Measurements from ENCODE around the gene ACER2. TPM values are rescaled to one million over a fixed set of nuclear protein-coding genes. Genes with fewer than 3 reads are reported as not detected.

ACER2 gene
- total RNA-seq, 1 experiment from 2014 or later, result 8.8 TPM

GRCh38 chr9:19451240-19452087 is 42.7 kb downstream of the ACER2 start:
- TF ChIP-seq, protein P1, sequence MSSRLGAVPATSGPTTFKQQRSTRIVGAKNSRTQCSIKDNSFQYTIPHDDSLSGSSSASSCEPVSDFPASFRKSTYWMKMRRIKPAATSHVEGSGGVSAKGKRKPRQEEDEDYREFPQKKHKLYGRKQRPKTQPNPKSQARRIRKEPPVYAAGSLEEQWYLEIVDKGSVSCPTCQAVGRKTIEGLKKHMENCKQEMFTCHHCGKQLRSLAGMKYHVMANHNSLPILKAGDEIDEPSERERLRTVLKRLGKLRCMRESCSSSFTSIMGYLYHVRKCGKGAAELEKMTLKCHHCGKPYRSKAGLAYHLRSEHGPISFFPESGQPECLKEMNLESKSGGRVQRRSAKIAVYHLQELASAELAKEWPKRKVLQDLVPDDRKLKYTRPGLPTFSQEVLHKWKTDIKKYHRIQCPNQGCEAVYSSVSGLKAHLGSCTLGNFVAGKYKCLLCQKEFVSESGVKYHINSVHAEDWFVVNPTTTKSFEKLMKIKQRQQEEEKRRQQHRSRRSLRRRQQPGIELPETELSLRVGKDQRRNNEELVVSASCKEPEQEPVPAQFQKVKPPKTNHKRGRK (CRISPR knock-in tag; IDR thresholded peaks at IDR 0.05; ENCODE audit: borderline replicate concordance), result no peak
- TF ChIP-seq ZNF317 (CRISPR knock-in tag; IDR thresholded peaks at IDR 0.05; ENCODE audit: borderline replicate concordance, low read depth) (no peak), IRF2 (CRISPR knock-in tag; IDR thresholded peaks at IDR 0.05; ENCODE audit: borderline replicate concordance, low read depth) (no peak), PRDM15 (CRISPR knock-in tag; IDR thresholded peaks at IDR 0.05) (no peak), TCF7 (CRISPR knock-in tag; IDR thresholded peaks at IDR 0.05; ENCODE audit: low read depth) (no peak)
- POLR2A ChIA-PET, result no interaction called here

GRCh38 chr9:19456426-19456825 is 47.6 kb downstream of the ACER2 start:
- Mint-ChIP-seq H3K9me3 (no peaks in the 10 kb centered on the region), H3K4me1 (peaks cover 31% of the 10 kb centered on the region), H3K27ac (no peak overlapping the region; the same call in 1 of the 2 replicates), H3K27me3 (ENCODE audit: low read depth) (no peaks in the 10 kb centered on the region), H3K36me3 (peaks cover 7% of the 10 kb centered on the region; the same call in 1 of the 2 replicates), H3K4me3 (no peak overlapping the region)
- no peak for DNase-seq (ENCODE audit: low spot score)
- no peak for ATAC-seq
- CTCF ChIA-PET, result interaction anchor here (1.4 to 4.0 kb wide), 3 partner anchors 9 to 408 kb away, joined by 12 to 47 read pairs (median 15); partner anchors contain the start of gene RRAGA
- POLR2A ChIA-PET, result no interaction called here
- no peak for TF ChIP-seq TEAD1 (CRISPR knock-in tag; IDR thresholded peaks at IDR 0.05)
- TF ChIP-seq, protein P2, sequence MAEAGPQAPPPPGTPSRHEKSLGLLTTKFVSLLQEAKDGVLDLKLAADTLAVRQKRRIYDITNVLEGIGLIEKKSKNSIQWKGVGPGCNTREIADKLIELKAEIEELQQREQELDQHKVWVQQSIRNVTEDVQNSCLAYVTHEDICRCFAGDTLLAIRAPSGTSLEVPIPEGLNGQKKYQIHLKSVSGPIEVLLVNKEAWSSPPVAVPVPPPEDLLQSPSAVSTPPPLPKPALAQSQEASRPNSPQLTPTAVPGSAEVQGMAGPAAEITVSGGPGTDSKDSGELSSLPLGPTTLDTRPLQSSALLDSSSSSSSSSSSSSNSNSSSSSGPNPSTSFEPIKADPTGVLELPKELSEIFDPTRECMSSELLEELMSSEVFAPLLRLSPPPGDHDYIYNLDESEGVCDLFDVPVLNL (CRISPR knock-in tag; IDR thresholded peaks at IDR 0.05; ENCODE audit: borderline replicate concordance, low read depth), result no peak
- TF ChIP-seq EMX1 (CRISPR knock-in tag; IDR thresholded peaks at IDR 0.05), result no peak
- no peak for TF ChIP-seq TP53 (CRISPR knock-in tag; IDR thresholded peaks at IDR 0.05)
- no peak for TF ChIP-seq SMAD4 (CRISPR knock-in tag; IDR thresholded peaks at IDR 0.05)
- TF ChIP-seq FOXJ3 (CRISPR knock-in tag; IDR thresholded peaks at IDR 0.05; ENCODE audit: borderline replicate concordance), result no peak
- TF ChIP-seq ZNF671 (CRISPR knock-in tag; IDR thresholded peaks at IDR 0.05), result no peak
- TF ChIP-seq, protein P3, sequence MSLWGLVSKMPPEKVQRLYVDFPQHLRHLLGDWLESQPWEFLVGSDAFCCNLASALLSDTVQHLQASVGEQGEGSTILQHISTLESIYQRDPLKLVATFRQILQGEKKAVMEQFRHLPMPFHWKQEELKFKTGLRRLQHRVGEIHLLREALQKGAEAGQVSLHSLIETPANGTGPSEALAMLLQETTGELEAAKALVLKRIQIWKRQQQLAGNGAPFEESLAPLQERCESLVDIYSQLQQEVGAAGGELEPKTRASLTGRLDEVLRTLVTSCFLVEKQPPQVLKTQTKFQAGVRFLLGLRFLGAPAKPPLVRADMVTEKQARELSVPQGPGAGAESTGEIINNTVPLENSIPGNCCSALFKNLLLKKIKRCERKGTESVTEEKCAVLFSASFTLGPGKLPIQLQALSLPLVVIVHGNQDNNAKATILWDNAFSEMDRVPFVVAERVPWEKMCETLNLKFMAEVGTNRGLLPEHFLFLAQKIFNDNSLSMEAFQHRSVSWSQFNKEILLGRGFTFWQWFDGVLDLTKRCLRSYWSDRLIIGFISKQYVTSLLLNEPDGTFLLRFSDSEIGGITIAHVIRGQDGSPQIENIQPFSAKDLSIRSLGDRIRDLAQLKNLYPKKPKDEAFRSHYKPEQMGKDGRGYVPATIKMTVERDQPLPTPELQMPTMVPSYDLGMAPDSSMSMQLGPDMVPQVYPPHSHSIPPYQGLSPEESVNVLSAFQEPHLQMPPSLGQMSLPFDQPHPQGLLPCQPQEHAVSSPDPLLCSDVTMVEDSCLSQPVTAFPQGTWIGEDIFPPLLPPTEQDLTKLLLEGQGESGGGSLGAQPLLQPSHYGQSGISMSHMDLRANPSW (CRISPR knock-in tag; conservative IDR thresholded peaks at IDR 0.05; ENCODE audit: low read depth), result no peak
- TF ChIP-seq OVOL2 (CRISPR knock-in tag; IDR thresholded peaks at IDR 0.05; ENCODE audit: borderline replicate concordance), result no peak
- TF ChIP-seq, protein P4, sequence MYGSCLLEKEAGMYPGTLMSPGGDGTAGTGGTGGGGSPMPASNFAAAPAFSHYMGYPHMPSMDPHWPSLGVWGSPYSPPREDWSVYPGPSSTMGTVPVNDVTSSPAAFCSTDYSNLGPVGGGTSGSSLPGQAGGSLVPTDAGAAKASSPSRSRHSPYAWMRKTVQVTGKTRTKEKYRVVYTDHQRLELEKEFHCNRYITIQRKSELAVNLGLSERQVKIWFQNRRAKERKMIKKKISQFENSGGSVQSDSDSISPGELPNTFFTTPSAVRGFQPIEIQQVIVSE (CRISPR knock-in tag; IDR thresholded peaks at IDR 0.05; ENCODE audit: borderline replicate concordance), result no peak
- TF ChIP-seq ZNF232 (CRISPR knock-in tag; IDR thresholded peaks at IDR 0.05), result no peak
- TF ChIP-seq, protein P5, sequence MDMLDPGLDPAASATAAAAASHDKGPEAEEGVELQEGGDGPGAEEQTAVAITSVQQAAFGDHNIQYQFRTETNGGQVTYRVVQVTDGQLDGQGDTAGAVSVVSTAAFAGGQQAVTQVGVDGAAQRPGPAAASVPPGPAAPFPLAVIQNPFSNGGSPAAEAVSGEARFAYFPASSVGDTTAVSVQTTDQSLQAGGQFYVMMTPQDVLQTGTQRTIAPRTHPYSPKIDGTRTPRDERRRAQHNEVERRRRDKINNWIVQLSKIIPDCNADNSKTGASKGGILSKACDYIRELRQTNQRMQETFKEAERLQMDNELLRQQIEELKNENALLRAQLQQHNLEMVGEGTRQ (CRISPR knock-in tag; IDR thresholded peaks at IDR 0.05), result no peak
- no peak for TF ChIP-seq ZNF138 (CRISPR knock-in tag; conservative IDR thresholded peaks at IDR 0.05)
- no peak for TF ChIP-seq CBFB (CRISPR knock-in tag; IDR thresholded peaks at IDR 0.05; ENCODE audit: low read depth)
- TF ChIP-seq ELF4 (CRISPR knock-in tag; IDR thresholded peaks at IDR 0.05; ENCODE audit: low read depth), result no peak
- TF ChIP-seq RORB (CRISPR knock-in tag; IDR thresholded peaks at IDR 0.05), result no peak

More at GRCh38 chr9:19451240-19452087, 42.7 kb downstream of the ACER2 start:
- Mint-ChIP-seq H3K27ac (peak overlapping the region; percentile 41; the same call in 1 of the 2 replicates), H3K27me3 (ENCODE audit: low read depth) (no peaks in the 10 kb centered on the region), H3K4me1 (peaks cover 36% of the 10 kb centered on the region), H3K36me3 (peaks cover 17% of the 10 kb centered on the region), H3K4me3 (no peak overlapping the region), H3K9me3 (no peaks in the 10 kb centered on the region)
- no peak for ATAC-seq
- CTCF ChIA-PET, result interaction anchor here (2.6 kb wide), 1 partner anchor 13 kb away, joined by 15 read pairs; no protein-coding TSS in a partner anchor
- DNase-seq (ENCODE audit: low spot score), result no peak
